Embryonic facial prominence (tissue), 1 donor: Measurements from ENCODE around the gene GPR152.

ENCODE experiments used
- DNase-seq: peaks from one replicate; pipeline ENCODE4 v3.0.0-alpha.2; 2016; ENCODE audit errors: extremely low spot score

Gene GPR152

GRCh38 chr11:67465189-67465510 is 12.6 kb upstream of the GPR152 start:
- DNase-seq = no peak

GRCh38 chr11:67464411-67465188 is 12.1 kb upstream of the GPR152 start:
- peak; percentile 59 for DNase-seq

GRCh38 chr11:67463680-67464410 is 11.3 kb upstream of the GPR152 start:
- DNase-seq = no peak

DNA sequence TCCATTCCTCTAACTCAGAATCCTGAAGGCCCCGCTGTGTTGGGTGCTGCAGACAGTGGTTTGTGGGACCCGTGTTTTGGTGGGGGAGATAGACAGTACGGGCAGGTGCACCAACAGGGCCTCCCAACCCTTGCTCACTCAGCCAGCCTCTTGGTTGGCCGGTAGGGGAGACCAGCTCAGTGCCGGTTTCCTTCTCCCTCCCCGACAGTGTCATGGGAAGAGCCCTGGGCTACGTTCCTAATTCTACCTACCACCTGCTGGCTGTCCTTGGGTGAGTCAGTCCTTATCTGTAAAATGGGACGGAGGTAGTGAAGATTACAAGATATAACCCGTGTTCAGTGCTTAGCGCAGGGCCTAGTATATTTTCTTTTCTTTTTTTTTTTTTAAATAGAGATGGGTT is 10.7 kb upstream of the GPR152 start:
- DNase-seq = no peak

GRCh38 chr11:67458266-67458665 is 5.7 kb upstream of the GPR152 start:
- DNase-seq = no peak

DNA sequence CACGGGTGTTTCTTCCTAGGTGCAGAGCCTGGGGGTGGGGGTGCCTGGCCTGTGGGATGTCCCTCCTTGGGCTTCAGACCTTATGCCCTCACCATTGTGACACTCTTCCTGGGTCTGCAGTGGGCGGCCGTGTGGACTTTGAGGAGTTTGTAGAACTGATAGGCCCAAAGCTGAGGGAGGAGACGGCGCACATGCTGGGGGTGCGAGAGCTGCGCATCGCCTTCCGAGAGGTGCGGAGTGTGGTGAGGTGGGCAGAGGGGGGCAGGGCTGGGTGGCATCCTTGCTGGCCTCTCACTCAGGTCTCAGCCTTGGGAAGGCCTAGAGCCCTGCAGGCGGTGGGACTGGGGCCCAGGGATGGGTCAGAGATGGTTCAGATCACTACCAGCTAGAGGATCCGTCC is 4.9 kb upstream of the GPR152 start:
- DNase-seq = no peak

GRCh38 chr11:67456068-67456705 is 3.7 kb upstream of the GPR152 start:
- DNase-seq = no peak

- DNase-seq = no peak
Observed at GRCh38 chr11:67455054-67455453, 2.5 kb upstream of the GPR152 start, which contains the start of gene CABP4. CABP4 (plus strand) TSS chr11:67455354; CDS start chr11:67455424, 70 bp downstream.

GRCh38 chr11:67453816-67454732 is 1.5 kb upstream of the GPR152 start:
- DNase-seq = no peak

DNA sequence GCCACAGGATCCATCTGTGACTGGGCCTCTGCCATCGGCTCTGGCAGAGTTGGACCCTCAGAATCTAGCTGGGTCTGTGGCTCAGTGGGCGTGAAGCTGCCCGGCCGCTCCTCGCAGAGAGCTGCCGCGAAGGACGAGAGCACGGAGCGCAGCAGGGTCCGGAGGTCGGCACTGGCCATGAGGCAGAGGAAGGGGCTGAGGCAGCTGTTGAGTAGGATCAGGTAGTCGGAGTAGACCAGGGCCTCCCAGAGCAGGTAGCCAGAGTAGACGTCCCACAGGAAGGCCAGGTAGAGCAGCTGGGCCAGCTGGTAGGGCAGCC is 912 bp downstream of the GPR152 start:
- DNase-seq = no peak

GRCh38 chr11:67450796-67451657 is 1.5 kb downstream of the GPR152 start:
- DNase-seq = no peak

GRCh38 chr11:67449116-67449844 is 3.2 kb downstream of the GPR152 start:
- no peak for DNase-seq

DNA sequence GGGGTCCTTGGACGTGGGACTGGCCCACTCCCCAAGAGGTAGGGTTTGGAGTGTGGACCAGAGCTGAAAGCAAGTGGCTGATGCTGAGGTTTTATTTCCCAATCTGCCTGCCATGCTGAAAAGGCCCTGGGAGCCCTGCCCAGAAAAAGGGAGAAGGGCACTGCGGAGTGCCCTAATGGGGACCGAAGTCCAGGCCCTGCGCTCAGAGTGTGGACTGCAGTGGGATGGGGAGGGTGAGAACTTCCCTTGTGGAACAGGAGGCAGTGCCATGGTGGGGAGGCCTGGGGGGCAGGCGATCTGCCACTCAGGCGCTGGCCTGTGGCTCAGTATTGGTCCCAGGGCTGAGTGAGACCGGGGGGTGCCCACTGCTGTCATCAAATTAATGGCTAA is 4.3 kb downstream of the GPR152 start:
- no peak for DNase-seq

DNA sequence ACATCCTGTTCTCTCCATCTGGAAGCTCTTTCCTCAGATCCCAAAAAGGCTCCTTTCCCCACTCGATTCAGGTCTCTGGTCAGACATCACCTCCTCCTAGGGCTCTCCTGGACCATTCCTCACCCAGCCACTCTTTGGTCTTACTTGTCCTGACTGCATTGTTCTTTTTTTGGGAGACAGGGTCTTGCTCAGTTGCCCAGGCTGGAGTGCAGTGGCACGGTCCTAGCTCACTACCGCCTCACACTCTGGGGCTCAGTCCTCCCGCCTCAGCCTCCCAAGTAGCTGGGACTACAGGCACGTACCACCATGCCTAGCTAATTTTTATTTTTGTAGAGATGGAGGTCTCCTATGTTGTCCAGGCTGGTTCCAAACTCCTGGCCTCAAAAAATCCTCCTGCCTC is 7.0 kb downstream of the GPR152 start:
- no peak for DNase-seq

GRCh38 chr11:67442504-67443404 is 9.8 kb downstream of the GPR152 start:
- DNase-seq = no peak

- DNase-seq = no peak
Observed at GRCh38 chr11:67441731-67442351, 10.7 kb downstream of the GPR152 start.

- DNase-seq = no peak
Observed at GRCh38 chr11:67441098-67441563, 11.4 kb downstream of the GPR152 start.

DNA sequence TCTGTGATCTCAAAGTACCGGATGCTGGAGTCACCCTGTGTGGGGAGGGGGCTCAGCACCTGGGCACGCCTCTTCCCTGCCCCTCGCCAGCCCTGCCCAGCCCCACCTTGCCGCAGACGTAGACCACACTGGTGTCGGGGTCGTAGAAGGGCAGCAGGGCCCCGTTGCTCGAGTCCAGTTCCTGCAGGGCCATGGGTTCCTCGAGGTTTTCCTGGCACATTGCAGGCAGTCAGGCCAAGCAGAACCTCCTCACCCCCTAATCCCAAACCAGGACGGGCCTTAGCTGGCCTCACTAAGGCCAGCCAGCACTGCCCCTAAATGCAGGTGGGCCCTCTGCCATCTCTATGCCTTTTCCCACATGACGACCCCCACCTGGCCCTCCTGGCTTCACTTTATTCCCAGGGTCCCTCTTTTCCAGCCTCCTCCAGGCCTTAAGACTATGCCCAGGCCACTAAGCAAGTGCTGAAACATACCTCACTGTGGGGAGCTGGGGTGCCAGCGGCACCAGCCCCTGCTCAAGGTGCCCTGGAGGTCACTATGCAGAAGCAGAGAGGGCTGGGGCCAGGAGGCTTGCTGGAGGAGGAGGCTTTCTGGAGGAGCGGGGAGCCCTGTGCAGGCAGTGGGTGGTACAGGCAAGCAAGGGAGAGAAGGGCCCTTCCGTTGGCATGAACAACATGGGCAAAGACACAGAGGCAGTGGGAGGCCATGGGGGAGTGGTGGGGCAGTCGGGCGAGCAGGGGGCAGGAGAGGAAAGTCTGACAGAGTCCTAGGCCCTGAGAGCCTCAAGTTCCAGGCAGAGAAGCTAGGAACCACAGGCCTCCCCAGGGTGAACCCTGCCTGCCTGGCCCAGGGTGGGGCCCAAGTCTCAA is 12.1 kb downstream of the GPR152 start:
- DNase-seq = no peak
